Measurements from ENCODE around the gene L3MBTL4.

The L3MBTL4 gene

GRCh38 chr18:6397931-6398566 is 16.7 kb downstream of the L3MBTL4 start:
- no peak for TF ChIP-seq ARNTL (CRISPR knock-in tag; IDR thresholded peaks at IDR 0.05; ENCODE audit: borderline replicate concordance, low read depth)
- no peak for TF ChIP-seq CSRNP3 (CRISPR knock-in tag; IDR thresholded peaks at IDR 0.05)
- TF ChIP-seq, protein P1, sequence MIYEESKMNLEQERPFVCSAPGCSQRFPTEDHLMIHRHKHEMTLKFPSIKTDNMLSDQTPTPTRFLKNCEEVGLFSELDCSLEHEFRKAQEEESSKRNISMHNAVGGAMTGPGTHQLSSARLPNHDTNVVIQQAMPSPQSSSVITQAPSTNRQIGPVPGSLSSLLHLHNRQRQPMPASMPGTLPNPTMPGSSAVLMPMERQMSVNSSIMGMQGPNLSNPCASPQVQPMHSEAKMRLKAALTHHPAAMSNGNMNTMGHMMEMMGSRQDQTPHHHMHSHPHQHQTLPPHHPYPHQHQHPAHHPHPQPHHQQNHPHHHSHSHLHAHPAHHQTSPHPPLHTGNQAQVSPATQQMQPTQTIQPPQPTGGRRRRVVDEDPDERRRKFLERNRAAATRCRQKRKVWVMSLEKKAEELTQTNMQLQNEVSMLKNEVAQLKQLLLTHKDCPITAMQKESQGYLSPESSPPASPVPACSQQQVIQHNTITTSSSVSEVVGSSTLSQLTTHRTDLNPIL (CRISPR knock-in tag; IDR thresholded peaks at IDR 0.05; ENCODE audit: low read depth): no peak
- no peak for TF ChIP-seq TCF4 (CRISPR knock-in tag; IDR thresholded peaks at IDR 0.05; ENCODE audit: borderline replicate concordance)
- no peak for ATAC-seq

- no peak for ATAC-seq
- TF ChIP-seq ZFP30 (CRISPR knock-in tag; IDR thresholded peaks at IDR 0.05) (no peak), TCF4 (CRISPR knock-in tag; IDR thresholded peaks at IDR 0.05; ENCODE audit: borderline replicate concordance) (no peak), ISL1 (CRISPR knock-in tag; IDR thresholded peaks at IDR 0.05) (no peak), ZNF8 (CRISPR knock-in tag; IDR thresholded peaks at IDR 0.05) (no peak), ESRRG (CRISPR knock-in tag; IDR thresholded peaks at IDR 0.05) (no peak), BACH2 (CRISPR knock-in tag; IDR thresholded peaks at IDR 0.05; ENCODE audit: borderline replicate concordance) (no peak), ARNTL (CRISPR knock-in tag; IDR thresholded peaks at IDR 0.05; ENCODE audit: borderline replicate concordance, low read depth) (no peak), ZC3H10 (CRISPR knock-in tag; IDR thresholded peaks at IDR 0.05) (no peak), ZNF565 (CRISPR knock-in tag; conservative IDR thresholded peaks at IDR 0.05; ENCODE audit: low read depth) (no peak), GLIS3 (CRISPR knock-in tag; IDR thresholded peaks at IDR 0.05) (no peak), CSRNP3 (CRISPR knock-in tag; IDR thresholded peaks at IDR 0.05) (no peak), PPARA (CRISPR knock-in tag; IDR thresholded peaks at IDR 0.05; ENCODE audit: borderline replicate concordance) (no peak), ZFP3 (CRISPR knock-in tag; IDR thresholded peaks at IDR 0.05) (no peak), SNAI2 (CRISPR knock-in tag; IDR thresholded peaks at IDR 0.05) (no peak), TSHZ2 (CRISPR knock-in tag; IDR thresholded peaks at IDR 0.05) (no peak), RARB (CRISPR knock-in tag; IDR thresholded peaks at IDR 0.05) (no peak), TOX (CRISPR knock-in tag; IDR thresholded peaks at IDR 0.05; ENCODE audit: borderline replicate concordance) (no peak)
- TF ChIP-seq, protein P1 (CRISPR knock-in tag; IDR thresholded peaks at IDR 0.05; ENCODE audit: low read depth): no peak
Observed at GRCh38 chr18:6396847-6397246, 17.9 kb downstream of the L3MBTL4 start.

- ATAC-seq: no peak
- TF ChIP-seq ISL1 (CRISPR knock-in tag; IDR thresholded peaks at IDR 0.05) (no peak), ARNTL (CRISPR knock-in tag; IDR thresholded peaks at IDR 0.05; ENCODE audit: borderline replicate concordance, low read depth) (no peak), TSHZ2 (CRISPR knock-in tag; IDR thresholded peaks at IDR 0.05) (no peak)
- TF ChIP-seq, protein P2, sequence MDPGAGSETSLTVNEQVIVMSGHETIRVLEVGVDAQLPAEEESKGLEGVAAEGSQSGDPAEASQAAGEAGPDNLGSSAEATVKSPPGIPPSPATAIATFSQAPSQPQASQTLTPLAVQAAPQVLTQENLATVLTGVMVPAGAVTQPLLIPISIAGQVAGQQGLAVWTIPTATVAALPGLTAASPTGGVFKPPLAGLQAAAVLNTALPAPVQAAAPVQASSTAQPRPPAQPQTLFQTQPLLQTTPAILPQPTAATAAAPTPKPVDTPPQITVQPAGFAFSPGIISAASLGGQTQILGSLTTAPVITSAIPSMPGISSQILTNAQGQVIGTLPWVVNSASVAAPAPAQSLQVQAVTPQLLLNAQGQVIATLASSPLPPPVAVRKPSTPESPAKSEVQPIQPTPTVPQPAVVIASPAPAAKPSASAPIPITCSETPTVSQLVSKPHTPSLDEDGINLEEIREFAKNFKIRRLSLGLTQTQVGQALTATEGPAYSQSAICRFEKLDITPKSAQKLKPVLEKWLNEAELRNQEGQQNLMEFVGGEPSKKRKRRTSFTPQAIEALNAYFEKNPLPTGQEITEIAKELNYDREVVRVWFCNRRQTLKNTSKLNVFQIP (CRISPR knock-in tag; IDR thresholded peaks at IDR 0.05; ENCODE audit: borderline replicate concordance, low read depth): no peak
- TF ChIP-seq, protein P3, sequence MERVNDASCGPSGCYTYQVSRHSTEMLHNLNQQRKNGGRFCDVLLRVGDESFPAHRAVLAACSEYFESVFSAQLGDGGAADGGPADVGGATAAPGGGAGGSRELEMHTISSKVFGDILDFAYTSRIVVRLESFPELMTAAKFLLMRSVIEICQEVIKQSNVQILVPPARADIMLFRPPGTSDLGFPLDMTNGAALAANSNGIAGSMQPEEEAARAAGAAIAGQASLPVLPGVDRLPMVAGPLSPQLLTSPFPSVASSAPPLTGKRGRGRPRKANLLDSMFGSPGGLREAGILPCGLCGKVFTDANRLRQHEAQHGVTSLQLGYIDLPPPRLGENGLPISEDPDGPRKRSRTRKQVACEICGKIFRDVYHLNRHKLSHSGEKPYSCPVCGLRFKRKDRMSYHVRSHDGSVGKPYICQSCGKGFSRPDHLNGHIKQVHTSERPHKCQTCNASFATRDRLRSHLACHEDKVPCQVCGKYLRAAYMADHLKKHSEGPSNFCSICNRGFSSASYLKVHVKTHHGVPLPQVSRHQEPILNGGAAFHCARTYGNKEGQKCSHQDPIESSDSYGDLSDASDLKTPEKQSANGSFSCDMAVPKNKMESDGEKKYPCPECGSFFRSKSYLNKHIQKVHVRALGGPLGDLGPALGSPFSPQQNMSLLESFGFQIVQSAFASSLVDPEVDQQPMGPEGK (CRISPR knock-in tag; IDR thresholded peaks at IDR 0.05; ENCODE audit: borderline replicate concordance): no peak
- TF ChIP-seq, protein P1 (CRISPR knock-in tag; IDR thresholded peaks at IDR 0.05; ENCODE audit: low read depth): no peak
Observed at GRCh38 chr18:6396276-6396675, 18.4 kb downstream of the L3MBTL4 start.
